ENCODE data around the gene CACNA1D. TPM values are rescaled to one million over a fixed set of nuclear protein-coding genes. Genes with fewer than 3 reads are reported as not detected.
A peak's percentile ranks its signal among the peaks of the same experiment; 100 is the strongest.

CACNA1D gene
- total RNA-seq, 5 donors from 2014 or later (not counting 1 experiment from before 2014, with no cell fraction given), result 0.09 to 0.47 (median 0.34) TPM; not detected in 1

- Mint-ChIP-seq H3K27ac (no peak overlapping the region), H3K4me3 (no peak overlapping the region), H3K27me3 (peaks cover 3 to 8% of the 10 kb centered on the region in 2 donors), H3K4me1 (peaks cover 6 to 8% (median 7%) of the 10 kb centered on the region in 3 donors), H3K36me3 (no peaks in the 10 kb centered on the region), H3K9me3 (no peaks in the 10 kb centered on the region)
- H3K4me1 ChIP-seq (ENCODE audit: control insufficient read depth in 1 of 2, extremely low read depth in 1 of 2, insufficient read depth in 2 of 2, low read length in 2 of 2), result no peaks in the 10 kb centered on the region
- H3K36me3 ChIP-seq (ENCODE audit: control insufficient read depth in 2 of 2, extremely low read depth in 1 of 2, insufficient read depth in 1 of 2, low read length in 1 of 2), result no peaks in the 10 kb centered on the region
- ATAC-seq (replicated peaks in 1 of 4), result no peak
- no peak for DNase-seq
- ChIA-PET POLR2A (no interaction called here), CTCF (no interaction called here)
- no peak overlapping the region for H3K4me3 ChIP-seq (ENCODE audit: control insufficient read depth in 1 of 2, extremely low read depth in 1 of 2, low read length in 1 of 2)
- WGBS (ENCODE audit: insufficient coverage), result 65% methylated on average over 4 of the region's 4 CpGs
- H3K27ac ChIP-seq (ENCODE audit: low read length), result no peak overlapping the region
- H3K27me3 ChIP-seq (replicated peaks in 1 of 2; ENCODE audit: control insufficient read depth in 2 of 2, extremely low read depth in 1 of 2, insufficient read depth in 2 of 2, low read length in 1 of 2), result peaks cover 0 to 5% of the 10 kb centered on the region in 2 experiments
- no peaks in the 10 kb centered on the region for H3K9me3 ChIP-seq
Measured at GRCh38 chr3:53593611-53594010, 99.2 kb downstream of the CACNA1D start.

GRCh38 chr3:53594276-53594675 is 99.9 kb downstream of the CACNA1D start:
- no peak overlapping the region for H3K4me3 Mint-ChIP-seq
- no peaks in the 10 kb centered on the region for H3K9me3 Mint-ChIP-seq
- no peaks in the 10 kb centered on the region for H3K9me3 ChIP-seq
- peaks cover 3 to 8% of the 10 kb centered on the region in 2 donors for H3K27me3 Mint-ChIP-seq
- H3K27ac ChIP-seq (ENCODE audit: low read length), result no peak overlapping the region
- DNase-seq, result no peak
- H3K4me1 ChIP-seq (ENCODE audit: control insufficient read depth in 1 of 2, extremely low read depth in 1 of 2, insufficient read depth in 2 of 2, low read length in 2 of 2), result no peaks in the 10 kb centered on the region
- no peak for ATAC-seq (replicated peaks in 1 of 4)
- no peak overlapping the region for H3K27ac Mint-ChIP-seq
- POLR2A ChIA-PET, result no interaction called here
- WGBS (ENCODE audit: insufficient coverage), result 75% methylated on average over 1 of the region's 3 CpGs
- CTCF ChIA-PET, result no interaction called here
- peaks cover 0 to 5% of the 10 kb centered on the region in 2 experiments for H3K27me3 ChIP-seq (replicated peaks in 1 of 2; ENCODE audit: control insufficient read depth in 2 of 2, extremely low read depth in 1 of 2, insufficient read depth in 2 of 2, low read length in 1 of 2)
- peaks cover 6 to 8% (median 7%) of the 10 kb centered on the region in 3 donors for H3K4me1 Mint-ChIP-seq
- no peaks in the 10 kb centered on the region for H3K36me3 Mint-ChIP-seq
- H3K36me3 ChIP-seq (ENCODE audit: control insufficient read depth in 2 of 2, extremely low read depth in 1 of 2, insufficient read depth in 1 of 2, low read length in 1 of 2), result no peaks in the 10 kb centered on the region
- no peak overlapping the region for H3K4me3 ChIP-seq (ENCODE audit: control insufficient read depth in 1 of 2, extremely low read depth in 1 of 2, low read length in 1 of 2)

GRCh38 chr3:53595660-53596059 is 101.2 kb downstream of the CACNA1D start:
- Histone ChIP-seq H3K27me3 (replicated peaks in 1 of 2; ENCODE audit: control insufficient read depth in 2 of 2, extremely low read depth in 1 of 2, insufficient read depth in 2 of 2, low read length in 1 of 2) (peaks cover 0 to 5% of the 10 kb centered on the region in 2 experiments), H3K27ac (ENCODE audit: low read length) (no peak overlapping the region), H3K4me3 (ENCODE audit: control insufficient read depth in 1 of 2, extremely low read depth in 1 of 2, low read length in 1 of 2) (no peak overlapping the region), H3K36me3 (ENCODE audit: control insufficient read depth in 2 of 2, extremely low read depth in 1 of 2, insufficient read depth in 1 of 2, low read length in 1 of 2) (no peaks in the 10 kb centered on the region), H3K9me3 (no peaks in the 10 kb centered on the region), H3K4me1 (ENCODE audit: control insufficient read depth in 1 of 2, extremely low read depth in 1 of 2, insufficient read depth in 2 of 2, low read length in 2 of 2) (no peaks in the 10 kb centered on the region)
- DNase-seq (no peak), ATAC-seq (replicated peaks in 1 of 4) (no peak)
- 76% methylated on average over 2 of the region's 3 CpGs for WGBS (ENCODE audit: insufficient coverage)
- CTCF ChIA-PET, result no interaction called here
- peaks cover 6 to 8% (median 7%) of the 10 kb centered on the region in 3 donors for H3K4me1 Mint-ChIP-seq
- POLR2A ChIA-PET, result no interaction called here
- no peak overlapping the region for H3K4me3 Mint-ChIP-seq
- H3K36me3 Mint-ChIP-seq, result no peaks in the 10 kb centered on the region
- H3K27ac Mint-ChIP-seq, result no peak overlapping the region
- no peaks in the 10 kb centered on the region for H3K9me3 Mint-ChIP-seq
- peaks cover 3 to 6% of the 10 kb centered on the region in 2 donors for H3K27me3 Mint-ChIP-seq

- Histone ChIP-seq H3K4me3 (ENCODE audit: control insufficient read depth in 1 of 2, extremely low read depth in 1 of 2, low read length in 1 of 2) (no peak overlapping the region), H3K9me3 (no peaks in the 10 kb centered on the region), H3K36me3 (ENCODE audit: control insufficient read depth in 2 of 2, extremely low read depth in 1 of 2, insufficient read depth in 1 of 2, low read length in 1 of 2) (no peaks in the 10 kb centered on the region), H3K27me3 (replicated peaks in 1 of 2; ENCODE audit: control insufficient read depth in 2 of 2, extremely low read depth in 1 of 2, insufficient read depth in 2 of 2, low read length in 1 of 2) (peaks cover 0 to 5% of the 10 kb centered on the region in 2 experiments), H3K4me1 (ENCODE audit: control insufficient read depth in 1 of 2, extremely low read depth in 1 of 2, insufficient read depth in 2 of 2, low read length in 2 of 2) (no peaks in the 10 kb centered on the region), H3K27ac (ENCODE audit: low read length) (no peak overlapping the region)
- ChIA-PET POLR2A (no interaction called here), CTCF (no interaction called here)
- H3K27ac Mint-ChIP-seq, result no peak overlapping the region
- peaks cover 3 to 4% of the 10 kb centered on the region in 2 donors for H3K27me3 Mint-ChIP-seq
- ATAC-seq (replicated peaks in 1 of 4) (no peak), DNase-seq (peak in 1 of 35 experiments; percentile 4)
- no peaks in the 10 kb centered on the region for H3K9me3 Mint-ChIP-seq
- H3K4me1 Mint-ChIP-seq, result peaks cover 6 to 8% (median 7%) of the 10 kb centered on the region in 3 donors
- 23% methylated on average over 3 of the region's 4 CpGs for WGBS (ENCODE audit: insufficient coverage)
- no peaks in the 10 kb centered on the region for H3K36me3 Mint-ChIP-seq
- no peak overlapping the region for H3K4me3 Mint-ChIP-seq
Measured at GRCh38 chr3:53597136-53597915, 102.9 kb downstream of the CACNA1D start.

- ChIA-PET POLR2A (no interaction called here), CTCF (interaction anchor here in 1 of 2 donors (0.6 kb wide), 1 partner anchor 14 kb away, joined by 3 read pairs; no protein-coding TSS in a partner anchor)
- H3K27me3 Mint-ChIP-seq, result no peaks in the 10 kb centered on the region
- H3K27ac ChIP-seq (ENCODE audit: low read length), result no peak overlapping the region
- no peak overlapping the region for H3K27ac Mint-ChIP-seq
- H3K4me3 ChIP-seq (ENCODE audit: control insufficient read depth in 1 of 2, extremely low read depth in 1 of 2, low read length in 1 of 2), result no peak overlapping the region
- no peak overlapping the region for H3K4me3 Mint-ChIP-seq
- ATAC-seq (replicated peaks in 1 of 4) (no peak), DNase-seq (no peak)
- H3K4me1 Mint-ChIP-seq, result peaks cover 6 to 8% (median 7%) of the 10 kb centered on the region in 3 donors
- H3K36me3 Mint-ChIP-seq, result no peaks in the 10 kb centered on the region
- no peaks in the 10 kb centered on the region for H3K36me3 ChIP-seq (ENCODE audit: control insufficient read depth in 2 of 2, extremely low read depth in 1 of 2, insufficient read depth in 1 of 2, low read length in 1 of 2)
- no peaks in the 10 kb centered on the region for H3K27me3 ChIP-seq (replicated peaks in 1 of 2; ENCODE audit: control insufficient read depth in 2 of 2, extremely low read depth in 1 of 2, insufficient read depth in 2 of 2, low read length in 1 of 2)
- no peaks in the 10 kb centered on the region for H3K9me3 Mint-ChIP-seq
- no peaks in the 10 kb centered on the region for H3K9me3 ChIP-seq
- WGBS (ENCODE audit: insufficient coverage), result 40% methylated on average over 1 of the region's 2 CpGs
- H3K4me1 ChIP-seq (ENCODE audit: control insufficient read depth in 1 of 2, extremely low read depth in 1 of 2, insufficient read depth in 2 of 2, low read length in 2 of 2), result no peaks in the 10 kb centered on the region
Measured at GRCh38 chr3:53599771-53600170, 105.4 kb downstream of the CACNA1D start.

GRCh38 chr3:53602866-53603265 is 108.5 kb downstream of the CACNA1D start:
- H3K27ac Mint-ChIP-seq, result no peak overlapping the region
- 85% methylated on average over 4 of the region's 6 CpGs for WGBS (ENCODE audit: insufficient coverage)
- H3K9me3 Mint-ChIP-seq, result peaks cover 0 to 9% (median 6%) of the 10 kb centered on the region in 3 donors
- Histone ChIP-seq H3K9me3 (peaks cover 2% of the 10 kb centered on the region), H3K36me3 (ENCODE audit: control insufficient read depth in 2 of 2, extremely low read depth in 1 of 2, insufficient read depth in 1 of 2, low read length in 1 of 2) (no peaks in the 10 kb centered on the region), H3K27ac (ENCODE audit: low read length) (no peak overlapping the region), H3K27me3 (replicated peaks in 1 of 2; ENCODE audit: control insufficient read depth in 2 of 2, extremely low read depth in 1 of 2, insufficient read depth in 2 of 2, low read length in 1 of 2) (no peaks in the 10 kb centered on the region), H3K4me1 (ENCODE audit: control insufficient read depth in 1 of 2, extremely low read depth in 1 of 2, insufficient read depth in 2 of 2, low read length in 2 of 2) (no peaks in the 10 kb centered on the region), H3K4me3 (ENCODE audit: control insufficient read depth in 1 of 2, extremely low read depth in 1 of 2, low read length in 1 of 2) (no peak overlapping the region)
- no peak overlapping the region for H3K4me3 Mint-ChIP-seq
- no peaks in the 10 kb centered on the region for H3K36me3 Mint-ChIP-seq
- DNase-seq (no peak), ATAC-seq (replicated peaks in 1 of 4) (no peak)
- peaks cover under 1 to 3% (median under 1%) of the 10 kb centered on the region in 3 donors for H3K4me1 Mint-ChIP-seq
- ChIA-PET CTCF (no interaction called here), POLR2A (no interaction called here)
- peaks cover 5 to 6% of the 10 kb centered on the region in 2 donors for H3K27me3 Mint-ChIP-seq

Data from T-cell (primary cell).